Esophagus squamous epithelium (tissue), 5 donors: ENCODE measurements around the gene CD48. TPM values are rescaled to one million over a fixed set of nuclear protein-coding genes. Genes with fewer than 3 reads are reported as not detected.
A peak's percentile ranks its signal among the peaks of the same experiment; 100 is the strongest.

Experiments
- DNase-seq: peaks from one replicate; lab custom pipeline; 2025; lab: John Stamatoyannopoulos, UW
- H3K27ac ChIP-seq, 4 donors: fragments of 200-600 bp; sonication (generic); one replicate each; pipeline ENCODE4 v1.5.1; 2016 to 2019; ENCODE audit warnings: mild to moderate bottlenecking in 1 of 4
- H3K27me3 ChIP-seq, 4 donors: fragments of 200-600 bp; sonication (generic); 1 replicate in 3 of 4; 2 replicates in 1 of 4; pipeline versions ENCODE4 v1.5.1 to v1.6.0; 2017 to 2021; ENCODE audit warnings: antibody characterized with exemption in 1 of 4
- H3K36me3 ChIP-seq, 3 donors: fragments of 200-600 bp; sonication (generic); one replicate each; pipeline ENCODE4 v1.5.1; 2016 to 2019
- H3K4me1 ChIP-seq, 3 donors: fragments of 200-600 bp; sonication (generic); one replicate each; pipeline ENCODE4 v1.5.1; 2017 to 2019
- H3K4me3 ChIP-seq, 4 donors: fragments of 200-600 bp; sonication (generic); 1 replicate in 3 of 4; 2 replicates in 1 of 4; pipeline ENCODE4 v1.5.1; 2016 to 2019; ENCODE audit warnings: mild to moderate bottlenecking in 2 of 4, moderate library complexity in 1 of 4
- H3K9me3 ChIP-seq, 3 donors: fragments of 200-600 bp; sonication (generic); one replicate each; pipeline ENCODE4 v1.5.1; 2016 to 2019
- POLR2A ChIP-seq, 4 donors: fragments of 450-650 bp; IDR thresholded peaks; one replicate each; pipeline ENCODE4 v1.6.1; 2017; ENCODE audit warnings: antibody characterized with exemption in 4 of 4, mild to moderate bottlenecking in 4 of 4, moderate library complexity in 3 of 4
- WGBS, 2 donors: methylation state at CpG; one replicate each; pipeline ENCODE4 v1.1.5; 2018; 5-methylcytosine and 5-hydroxymethylcytosine counted together
- intact Hi-C: fragments of 100-400 bp; cut with DNase I; formaldehyde crosslinking; loops from one replicate; pipeline ENCODE4 v1.15.0; 2022
- total RNA-seq, 4 donors: library from RNA; depleted of rRNA; stranded (reverse); fragments of >200 nt; gene quantifications; one replicate each; pipeline ENCODE4 v1.1.0, GENCODE V29; 2016
- TF ChIP-seq, protein P1 (sequence below), 6 experiments: fragments of 450-650 bp in 4 of 6; fragments of 200-600 bp in 2 of 6; sonication (generic) in 2 of 6; IDR thresholded peaks; one replicate each; pipeline ENCODE4 v1.5.1; 2016 to 2019; ENCODE audit warnings: antibody characterized with exemption in 6 of 6, mild to moderate bottlenecking in 4 of 6, moderate library complexity in 4 of 6
- donor health status: DM: yes; HTN: yes; CAD: no.

Gene CD48
- total RNA-seq, 4 donors from 2014 or later, result 1.1 to 13.7 (median 5.3) TPM

DNA sequence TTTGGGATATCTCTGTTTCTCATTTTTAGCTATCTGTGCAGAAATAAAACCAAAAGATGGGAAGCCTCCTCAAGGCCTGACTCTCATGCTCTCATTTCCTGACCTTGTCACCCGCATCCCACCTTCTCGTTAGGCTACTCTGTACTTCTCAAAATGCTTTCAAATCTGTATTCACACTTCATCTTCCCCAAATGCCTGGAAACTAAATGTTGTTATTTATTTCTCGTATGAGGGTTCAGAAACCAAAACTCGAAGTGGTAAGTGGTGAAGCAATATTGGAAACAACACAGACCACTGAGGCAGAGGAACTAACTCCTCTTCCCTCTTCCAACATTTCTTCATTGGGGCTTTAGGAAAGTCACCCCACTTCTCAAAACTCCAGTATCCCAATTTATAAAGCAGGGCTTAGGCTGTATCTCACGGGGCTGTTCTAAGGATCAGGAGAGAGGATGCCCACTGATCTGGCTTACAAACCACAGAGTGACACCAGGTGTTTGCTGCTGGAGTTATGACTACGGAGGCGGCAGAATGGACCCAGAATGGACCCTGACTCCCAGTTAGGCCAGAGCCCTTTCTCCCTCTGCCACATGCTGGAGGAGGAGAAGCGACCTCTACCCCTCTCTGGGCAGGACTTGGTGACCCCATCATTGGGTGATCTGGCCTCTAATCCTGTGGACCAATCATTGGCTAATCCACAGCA is 31.0 kb upstream of the CD48 start:
- no peaks in the 10 kb centered on the region for H3K36me3 ChIP-seq
- peaks cover 0 to 11% (median 0%) of the 10 kb centered on the region in 3 donors for H3K4me1 ChIP-seq
- H3K27ac ChIP-seq, result no peak overlapping the region
- TF ChIP-seq, protein P1, sequence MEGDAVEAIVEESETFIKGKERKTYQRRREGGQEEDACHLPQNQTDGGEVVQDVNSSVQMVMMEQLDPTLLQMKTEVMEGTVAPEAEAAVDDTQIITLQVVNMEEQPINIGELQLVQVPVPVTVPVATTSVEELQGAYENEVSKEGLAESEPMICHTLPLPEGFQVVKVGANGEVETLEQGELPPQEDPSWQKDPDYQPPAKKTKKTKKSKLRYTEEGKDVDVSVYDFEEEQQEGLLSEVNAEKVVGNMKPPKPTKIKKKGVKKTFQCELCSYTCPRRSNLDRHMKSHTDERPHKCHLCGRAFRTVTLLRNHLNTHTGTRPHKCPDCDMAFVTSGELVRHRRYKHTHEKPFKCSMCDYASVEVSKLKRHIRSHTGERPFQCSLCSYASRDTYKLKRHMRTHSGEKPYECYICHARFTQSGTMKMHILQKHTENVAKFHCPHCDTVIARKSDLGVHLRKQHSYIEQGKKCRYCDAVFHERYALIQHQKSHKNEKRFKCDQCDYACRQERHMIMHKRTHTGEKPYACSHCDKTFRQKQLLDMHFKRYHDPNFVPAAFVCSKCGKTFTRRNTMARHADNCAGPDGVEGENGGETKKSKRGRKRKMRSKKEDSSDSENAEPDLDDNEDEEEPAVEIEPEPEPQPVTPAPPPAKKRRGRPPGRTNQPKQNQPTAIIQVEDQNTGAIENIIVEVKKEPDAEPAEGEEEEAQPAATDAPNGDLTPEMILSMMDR (IDR thresholded peaks at IDR 0.05), result no peak
- TF ChIP-seq POLR2A (IDR thresholded peaks at IDR 0.05), result no peak
- H3K4me3 ChIP-seq, result no peak overlapping the region
- no peaks in the 10 kb centered on the region for H3K9me3 ChIP-seq
- intact Hi-C loops, result no loop called here
- 76 to 83% methylated on average over 5 to 8 of the region's 8 CpGs for WGBS, 2 donors
- no peak for DNase-seq
- H3K27me3 ChIP-seq, result no peaks in the 10 kb centered on the region

DNA sequence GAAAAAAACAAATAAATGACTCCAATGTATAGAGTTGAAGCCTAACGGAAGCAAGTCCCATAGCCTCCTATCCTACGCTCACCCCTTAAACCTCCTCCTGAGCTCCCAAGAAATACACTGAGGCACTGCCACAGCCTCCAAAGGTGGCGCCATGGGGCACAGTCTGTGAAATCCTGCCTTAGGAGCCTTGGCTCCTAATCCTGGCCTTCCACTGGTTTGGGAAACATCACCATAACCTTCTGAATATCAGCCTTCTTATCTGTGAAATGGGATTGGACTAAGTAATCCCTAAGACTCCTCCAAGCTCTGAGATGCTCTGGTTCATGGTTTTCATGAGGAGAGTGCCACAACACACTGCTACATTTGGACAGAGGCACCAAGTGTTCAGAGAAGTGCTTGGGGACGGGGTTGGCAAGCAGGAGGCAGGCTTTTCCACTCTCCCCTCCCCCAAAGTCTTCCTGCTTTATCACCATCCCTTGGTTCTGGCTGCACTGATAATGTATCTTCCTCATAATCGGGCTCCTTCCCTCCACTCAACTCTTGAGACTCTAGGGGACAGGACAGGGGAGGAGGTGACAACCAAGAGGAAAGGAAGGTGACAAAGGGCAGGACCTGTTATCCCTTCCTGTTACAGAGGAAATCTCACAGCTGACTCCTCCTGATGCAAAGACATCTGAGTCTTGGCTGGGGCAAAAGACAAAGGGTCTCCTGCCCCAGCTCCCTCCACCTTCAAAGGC is 30.2 kb upstream of the CD48 start:
- TF ChIP-seq POLR2A (IDR thresholded peaks at IDR 0.05), result no peak
- TF ChIP-seq, protein P1 (IDR thresholded peaks at IDR 0.05), result no peak
- Histone ChIP-seq H3K27me3 (no peaks in the 10 kb centered on the region), H3K4me1 (peaks cover 0 to 11% (median 0%) of the 10 kb centered on the region in 3 donors), H3K4me3 (no peak overlapping the region), H3K9me3 (no peaks in the 10 kb centered on the region), H3K27ac (peak overlapping the region in 1 of 4 donors; percentile 8), H3K36me3 (no peaks in the 10 kb centered on the region)
- WGBS, 2 donors, result 66 to 78% methylated on average over 5 of the region's 5 CpGs
- DNase-seq, result no peak
- intact Hi-C loops, result no loop called here

DNA sequence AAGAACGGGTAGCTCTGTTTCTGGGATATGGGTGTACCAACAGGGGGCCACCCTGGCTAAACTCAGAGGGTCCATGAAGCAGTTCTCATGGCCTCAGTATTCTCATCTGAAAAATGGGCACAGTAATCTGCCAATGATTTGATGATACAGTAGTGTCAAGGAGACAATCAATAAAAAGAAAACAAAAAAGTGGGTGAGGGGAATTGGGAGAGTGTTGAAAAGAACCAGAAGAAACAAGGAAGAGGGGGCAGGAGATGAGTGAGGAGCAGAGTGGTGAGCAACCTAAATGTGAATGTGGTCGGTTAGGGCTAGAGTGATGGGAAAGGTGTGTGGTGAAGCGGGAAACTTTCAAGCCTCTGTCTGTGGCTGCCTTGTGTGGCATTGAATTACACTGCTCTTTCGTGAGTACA is 29.5 kb upstream of the CD48 start:
- Histone ChIP-seq H3K36me3 (no peaks in the 10 kb centered on the region), H3K4me3 (no peak overlapping the region), H3K27me3 (no peaks in the 10 kb centered on the region), H3K27ac (no peak overlapping the region), H3K4me1 (peaks cover 0 to 11% (median 0%) of the 10 kb centered on the region in 3 donors), H3K9me3 (no peaks in the 10 kb centered on the region)
- no peak for DNase-seq
- no peak for TF ChIP-seq POLR2A (IDR thresholded peaks at IDR 0.05)
- TF ChIP-seq, protein P1 (IDR thresholded peaks at IDR 0.05), result no peak
- WGBS, 2 donors, result 89 to 91% methylated on average over 4 of the region's 4 CpGs
- intact Hi-C loops, result no loop called here

DNA sequence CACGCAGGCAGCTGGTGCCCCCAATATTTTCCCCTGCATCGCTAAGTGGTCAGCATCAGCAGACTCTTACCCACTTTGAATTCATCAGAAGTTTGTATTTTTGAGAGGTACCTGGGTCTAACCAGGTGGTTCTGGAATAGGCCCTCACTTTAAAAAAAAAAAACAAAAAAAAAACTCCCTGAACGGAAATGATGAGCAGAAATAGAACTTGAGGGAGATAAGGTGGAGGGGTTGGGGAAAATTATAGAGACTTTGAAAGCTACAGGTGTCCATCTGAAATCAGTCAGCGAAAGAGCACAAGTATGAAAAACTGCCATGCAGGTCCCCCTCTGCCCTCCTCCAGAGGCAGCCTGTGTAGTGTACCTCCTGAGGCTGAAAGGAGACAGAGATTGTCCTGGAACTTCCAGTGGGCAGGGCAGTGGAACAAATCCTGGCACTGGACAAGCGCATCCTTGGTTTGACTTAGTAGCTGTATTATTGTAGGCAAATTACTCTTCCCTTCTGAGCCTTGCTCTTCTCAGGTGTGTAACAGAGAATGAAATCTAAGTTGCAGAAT is 28.6 kb upstream of the CD48 start:
- Histone ChIP-seq H3K27ac (peak overlapping the region in 1 of 4 donors; percentile 9), H3K4me1 (peaks cover 0 to 11% (median 0%) of the 10 kb centered on the region in 3 donors), H3K4me3 (peak overlapping the region in 2 of 4 donors; percentile 9 to 29), H3K27me3 (no peaks in the 10 kb centered on the region), H3K9me3 (no peaks in the 10 kb centered on the region), H3K36me3 (no peaks in the 10 kb centered on the region)
- TF ChIP-seq POLR2A (IDR thresholded peaks at IDR 0.05), result no peak
- TF ChIP-seq, protein P1 (IDR thresholded peaks at IDR 0.05), result no peak
- DNase-seq, result no peak
- intact Hi-C loops, result no loop called here
- 72 to 89% methylated on average over 3 to 5 of the region's 5 CpGs for WGBS, 2 donors

DNA sequence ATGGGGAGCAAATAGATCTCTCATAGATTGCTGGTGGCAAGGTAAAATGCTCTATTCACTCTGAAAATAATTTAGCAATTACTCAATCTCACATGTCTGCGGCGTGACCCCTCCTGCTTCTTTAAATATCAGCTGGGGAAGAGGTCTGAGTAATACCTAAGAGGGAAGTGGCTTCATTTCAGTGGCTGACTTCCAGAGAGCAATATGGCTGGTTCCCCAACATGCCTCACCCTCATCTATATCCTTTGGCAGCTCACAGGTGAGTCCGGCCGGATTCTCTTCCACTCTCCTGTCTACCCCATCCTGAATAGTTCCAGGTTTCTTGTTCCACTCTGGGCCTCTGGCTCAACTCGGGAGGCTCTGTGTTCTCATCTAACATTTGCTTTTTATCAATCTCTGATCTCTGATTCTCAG is 27.5 kb upstream of the CD48 start, which contains the start of gene SLAMF7:
TSS of gene SLAMF7 (plus strand) at position 150 of the 414 bp plus-strand sequence. CDS start at position 205, 55 bp downstream.
- WGBS, 2 donors, result 22 to 36% methylated on average over 5 of the region's 5 CpGs
- peak within 1 kb of the TSS in 3 of 4 donors; percentile 9 to 29 (median 13) for H3K4me3 ChIP-seq
- H3K27me3 ChIP-seq, result no peaks in the 10 kb centered on the region
- DNase-seq, result no peak
- H3K27ac ChIP-seq, result peak within 1 kb of the TSS in 2 of 4 donors; percentile 9 to 30
- H3K4me1 ChIP-seq, result peaks cover 0 to 11% (median 0%) of the 10 kb centered on the region in 3 donors
- H3K9me3 ChIP-seq, result no peaks in the 10 kb centered on the region
- intact Hi-C loops, result no loop called here
- H3K36me3 ChIP-seq, result no peaks in the 10 kb centered on the region
- peak in 1 of 4 donors; percentile 47 for TF ChIP-seq POLR2A (IDR thresholded peaks at IDR 0.05)
- TF ChIP-seq, protein P1 (IDR thresholded peaks at IDR 0.05), result no peak
